Measurements from ENCODE around the gene CYP21A2.
"Not testable (repeated sequence)": the region's sequence is repeated elsewhere in the genome, so short reads cannot be mapped to it uniquely, and the experiment has no call there.

CYP21A2 gene

DNA sequence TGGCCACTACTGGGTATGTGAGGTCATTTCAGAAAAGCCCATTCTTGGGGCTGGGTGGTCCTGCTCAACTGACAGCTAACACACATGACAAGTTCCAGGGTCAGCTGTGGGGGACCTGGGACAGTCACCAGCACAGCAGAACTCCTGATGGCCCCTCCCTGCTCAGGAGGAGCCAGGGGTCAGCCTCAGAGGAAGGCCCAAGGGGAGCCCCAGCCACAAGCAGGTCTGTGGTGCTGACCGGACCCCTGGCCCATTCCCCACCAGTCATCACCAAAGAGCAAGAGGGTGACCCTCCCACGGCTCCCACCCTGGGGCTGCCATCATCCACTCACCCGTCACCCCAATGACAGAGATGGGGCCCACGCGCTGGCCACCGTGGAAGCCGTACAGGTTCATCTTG is 18.0 kb downstream of the CYP21A2 start:
- no peak for DNase-seq

- no peak for DNase-seq
Observed at GRCh38 chr6:32057966-32058365, 19.8 kb downstream of the CYP21A2 start.

GRCh38 chr6:32058511-32058963 is 20.3 kb downstream of the CYP21A2 start:
- no peak for DNase-seq

GRCh38 chr6:32060966-32061655 is 22.9 kb downstream of the CYP21A2 start:
- DNase-seq, result no peak

DNA sequence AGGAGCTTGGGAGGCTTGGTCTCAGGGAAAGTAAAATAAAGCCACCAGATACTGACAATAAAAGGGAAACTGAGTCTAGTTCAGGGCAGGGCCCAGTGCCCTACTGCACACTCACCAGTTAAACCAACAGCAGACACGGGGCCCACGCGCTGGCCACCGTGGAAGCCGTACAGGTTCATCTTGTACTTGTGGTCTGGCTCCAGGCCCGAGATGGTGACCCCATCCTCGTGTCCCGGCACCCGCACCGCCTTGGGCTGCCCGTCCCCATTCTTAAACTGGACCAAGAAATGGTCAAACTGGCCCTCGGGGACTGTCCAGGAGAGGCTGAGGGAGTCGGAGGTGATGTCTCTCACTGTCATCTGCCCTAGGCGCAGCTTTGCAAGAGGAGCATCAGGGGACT is 26.5 kb downstream of the CYP21A2 start:
- DNase-seq, result no peak

DNA sequence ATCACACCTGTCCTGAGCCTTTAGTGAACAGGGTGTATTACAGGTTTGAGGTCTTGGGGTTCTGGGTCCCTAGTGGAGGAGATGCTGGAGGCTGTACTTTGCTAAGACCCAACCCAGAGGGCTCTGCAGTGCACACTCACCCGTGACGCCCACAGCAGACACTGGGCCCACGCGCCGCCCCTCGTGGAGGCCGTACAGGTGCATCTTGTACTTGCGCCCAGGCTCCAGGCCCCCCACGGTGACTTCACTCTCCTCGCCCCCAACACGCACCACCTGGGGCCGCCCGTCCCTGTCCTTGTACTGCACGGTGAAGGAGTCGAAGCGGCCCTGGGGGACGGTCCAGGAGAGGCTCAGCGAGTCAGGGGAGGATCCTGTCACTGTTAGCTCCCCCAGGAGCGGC is 29.3 kb downstream of the CYP21A2 start:
- not testable (repeated sequence) for DNase-seq

- DNase-seq, result not testable (repeated sequence)
Observed at GRCh38 chr6:32068315-32068714, 30.1 kb downstream of the CYP21A2 start.

- DNase-seq, result no peak
Observed at GRCh38 chr6:32068867-32069266, 30.7 kb downstream of the CYP21A2 start.

- no peak for DNase-seq
Observed at GRCh38 chr6:32069460-32069859, 31.2 kb downstream of the CYP21A2 start.

DNA sequence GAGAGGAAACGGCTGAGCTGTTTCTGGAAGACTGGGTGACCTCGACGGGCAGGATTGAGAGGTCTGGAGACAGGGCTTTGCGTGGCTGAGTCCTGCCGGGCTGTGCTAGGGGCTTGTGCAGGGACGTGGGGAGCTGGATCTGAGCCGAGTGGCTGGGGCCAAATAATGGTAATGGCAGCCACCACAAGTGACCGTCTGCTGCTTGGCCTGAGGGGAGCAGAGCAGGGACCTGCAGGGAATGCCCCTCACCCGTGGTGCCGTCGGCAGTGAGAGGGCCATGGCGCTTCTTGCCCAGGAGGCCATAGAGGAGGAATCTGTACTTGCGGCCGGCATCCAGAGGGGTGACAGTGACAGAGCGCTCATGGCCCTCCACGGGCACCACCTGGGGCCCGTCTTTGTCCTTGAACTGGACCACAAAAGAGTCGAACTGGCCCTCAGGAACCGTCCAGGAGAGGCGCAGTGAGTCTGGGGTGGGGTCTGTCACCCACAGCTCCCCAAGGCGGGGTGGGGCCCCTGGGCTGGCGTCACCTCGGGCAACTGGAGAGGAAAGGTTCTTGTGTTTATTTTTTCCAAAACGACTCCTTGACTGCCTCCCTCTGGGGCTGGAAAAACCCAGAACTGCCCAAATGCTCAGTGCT is 31.8 kb downstream of the CYP21A2 start:
- DNase-seq, result no peak

- DNase-seq, result no peak
Observed at GRCh38 chr6:32070814-32071543, 32.8 kb downstream of the CYP21A2 start.

DNA sequence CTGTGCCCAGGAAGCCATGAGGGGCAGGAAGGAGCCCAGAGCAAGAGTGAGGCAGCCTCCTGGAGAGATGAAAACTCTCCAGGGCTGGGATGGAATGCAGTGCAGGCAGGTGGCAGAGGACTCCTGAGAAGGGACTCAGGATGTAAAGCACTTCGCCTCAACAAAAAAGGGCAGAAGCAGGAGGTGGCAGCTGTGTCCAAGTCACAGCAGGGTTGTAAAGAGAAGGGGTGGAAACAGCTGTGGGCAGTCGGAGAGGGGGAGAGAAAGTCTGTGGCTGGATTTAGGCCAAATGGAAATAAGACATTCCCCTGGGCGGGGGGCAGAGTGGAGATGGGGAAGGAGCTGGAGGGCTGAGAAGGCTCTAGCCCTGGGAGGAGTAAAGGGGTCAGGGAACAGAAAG is 34.9 kb downstream of the CYP21A2 start:
- no peak for DNase-seq

GRCh38 chr6:32073613-32074012 is 35.4 kb downstream of the CYP21A2 start:
- no peak for DNase-seq

GRCh38 chr6:32074996-32075532 is 36.8 kb downstream of the CYP21A2 start:
- DNase-seq, result no peak

DNA sequence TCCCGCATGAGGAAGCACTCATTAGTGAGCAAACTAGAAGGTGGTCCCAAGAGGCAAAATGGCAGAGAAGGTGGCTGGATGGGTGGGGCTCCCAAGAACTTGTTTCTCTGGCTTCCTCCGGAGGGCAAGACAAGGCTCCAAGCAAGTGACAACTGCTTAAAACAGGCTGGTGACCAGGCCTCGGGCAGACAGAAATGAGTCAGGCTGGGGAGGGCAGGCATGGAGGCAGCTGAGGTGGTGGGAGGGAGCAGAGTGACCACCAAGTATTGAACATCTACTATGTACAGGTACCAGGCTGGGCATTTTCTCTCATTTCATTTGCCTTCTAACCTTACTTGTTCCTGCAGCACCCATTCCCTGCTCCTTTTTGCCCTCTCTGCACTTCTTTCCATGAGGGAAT is 37.6 kb downstream of the CYP21A2 start:
- DNase-seq, result no peak

DNA sequence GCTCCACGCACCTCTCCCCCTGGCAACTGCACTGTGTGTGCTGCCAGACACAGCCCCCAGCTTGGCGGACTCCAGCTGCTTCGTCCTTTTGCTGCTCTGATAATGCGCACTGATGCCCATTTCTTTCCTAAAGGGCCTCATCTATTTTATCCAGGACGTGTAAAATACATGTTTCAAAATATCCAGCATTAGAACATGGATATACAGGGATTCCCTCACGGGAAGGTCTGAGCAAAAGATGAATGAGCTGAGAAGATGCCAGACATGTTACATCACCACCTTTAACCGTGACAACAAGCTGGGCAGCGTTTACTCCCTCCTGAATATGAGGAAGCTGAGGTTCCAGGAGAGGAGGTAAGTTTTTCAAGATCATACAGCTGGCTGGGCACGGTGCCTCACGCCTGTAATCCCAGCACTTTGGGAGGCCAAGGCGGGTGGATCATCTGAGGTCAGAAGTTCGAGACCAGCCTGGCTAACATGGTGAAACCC is 38.1 kb downstream of the CYP21A2 start:
- no peak for DNase-seq

DNA sequence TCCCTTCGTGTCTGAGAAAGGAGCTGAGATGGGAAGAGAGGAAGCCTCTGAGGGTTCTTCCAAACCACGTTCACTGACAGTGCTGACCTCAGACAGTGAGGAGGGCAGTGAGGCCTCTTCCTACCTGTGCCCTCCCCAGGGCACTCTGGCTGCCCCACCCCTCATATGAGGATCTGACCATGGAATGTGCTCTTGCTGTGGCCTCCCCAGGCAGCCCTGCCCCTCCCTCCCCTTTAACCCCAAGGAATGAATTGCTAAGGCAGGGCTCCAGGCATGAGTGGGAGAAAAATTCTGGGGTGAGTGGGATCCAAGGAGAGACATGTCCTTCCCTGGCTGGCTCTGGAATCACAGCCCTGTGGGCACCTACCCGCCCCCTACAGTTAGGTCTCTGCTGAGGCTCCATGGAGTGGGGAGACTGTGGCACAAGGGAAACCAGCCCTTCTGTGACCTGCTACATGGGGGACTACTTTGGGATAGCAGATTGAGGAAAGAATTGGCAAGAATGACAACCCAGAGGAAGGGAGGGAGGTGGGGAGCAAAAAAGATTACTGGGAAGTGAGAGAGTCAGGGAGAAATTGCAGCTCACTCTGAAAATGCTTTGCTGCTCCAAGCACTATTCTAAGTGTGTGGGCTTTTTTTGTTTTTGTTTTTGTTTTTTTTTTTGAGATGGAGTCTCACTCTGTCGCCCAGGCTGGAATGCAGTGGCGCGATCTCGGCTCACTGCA is 41.5 kb downstream of the CYP21A2 start:
- DNase-seq, result no peak

DNA sequence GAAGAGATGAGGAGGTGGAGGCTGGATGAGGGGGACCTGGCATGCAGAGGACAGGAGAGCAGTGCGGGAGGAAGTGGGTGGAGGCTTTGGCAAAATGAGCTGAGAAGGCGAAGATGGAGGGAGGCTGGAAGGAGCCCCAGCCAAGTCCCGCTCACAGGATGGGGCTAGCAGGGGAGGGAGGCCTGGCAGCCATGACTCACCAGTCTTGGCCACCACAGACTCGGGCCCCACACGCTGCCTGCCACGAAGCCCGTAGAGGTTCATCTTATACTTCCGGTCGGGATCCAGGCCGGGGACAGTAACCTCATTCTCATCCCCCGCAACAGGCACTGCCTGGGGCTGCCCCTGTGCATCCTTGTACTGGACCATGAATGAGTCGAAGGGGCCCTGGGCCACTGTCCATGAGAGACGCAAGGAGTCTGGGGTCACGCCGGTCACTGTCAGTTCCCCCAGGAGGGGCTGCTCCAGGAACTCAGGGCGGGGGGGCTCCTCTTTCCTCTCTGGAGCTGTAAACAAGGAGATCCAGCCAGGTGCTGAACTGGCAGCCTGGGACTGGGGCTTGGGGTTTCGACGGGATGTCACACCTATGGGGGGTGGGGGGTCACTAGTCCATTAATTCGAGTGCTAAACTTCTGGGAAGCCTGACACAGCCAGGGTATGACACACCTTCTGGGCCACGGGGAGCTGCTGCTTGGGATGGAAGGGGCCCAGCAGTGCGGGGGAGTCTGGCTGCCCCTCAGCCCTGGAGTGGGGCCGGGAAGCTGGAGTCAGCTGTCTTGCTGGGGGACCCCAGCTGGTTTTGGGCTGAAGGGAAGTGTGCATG is 43.2 kb downstream of the CYP21A2 start:
- DNase-seq, result no peak

DNA sequence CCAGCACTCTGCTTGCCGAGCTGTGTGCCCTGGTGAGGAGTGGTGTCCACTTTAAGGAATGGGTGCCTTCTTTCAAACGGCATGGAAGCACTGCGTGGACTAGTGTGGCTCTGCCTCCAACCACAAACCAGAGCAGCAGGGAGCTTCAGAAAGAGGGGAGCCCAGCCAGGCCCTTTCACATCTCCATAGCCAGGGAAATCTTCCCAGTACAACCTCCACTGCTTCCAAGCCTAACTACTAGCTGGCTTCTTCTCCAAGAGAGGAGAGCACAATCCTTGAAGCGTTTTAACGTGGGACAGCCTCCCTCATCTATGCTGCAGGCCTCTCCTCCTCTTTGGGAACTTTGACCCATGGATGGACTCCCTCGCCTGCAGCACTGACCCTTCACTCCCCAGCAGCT is 44.3 kb downstream of the CYP21A2 start:
- DNase-seq, result no peak

GRCh38 chr6:32082935-32083334 is 44.7 kb downstream of the CYP21A2 start:
- no peak for DNase-seq

DNA sequence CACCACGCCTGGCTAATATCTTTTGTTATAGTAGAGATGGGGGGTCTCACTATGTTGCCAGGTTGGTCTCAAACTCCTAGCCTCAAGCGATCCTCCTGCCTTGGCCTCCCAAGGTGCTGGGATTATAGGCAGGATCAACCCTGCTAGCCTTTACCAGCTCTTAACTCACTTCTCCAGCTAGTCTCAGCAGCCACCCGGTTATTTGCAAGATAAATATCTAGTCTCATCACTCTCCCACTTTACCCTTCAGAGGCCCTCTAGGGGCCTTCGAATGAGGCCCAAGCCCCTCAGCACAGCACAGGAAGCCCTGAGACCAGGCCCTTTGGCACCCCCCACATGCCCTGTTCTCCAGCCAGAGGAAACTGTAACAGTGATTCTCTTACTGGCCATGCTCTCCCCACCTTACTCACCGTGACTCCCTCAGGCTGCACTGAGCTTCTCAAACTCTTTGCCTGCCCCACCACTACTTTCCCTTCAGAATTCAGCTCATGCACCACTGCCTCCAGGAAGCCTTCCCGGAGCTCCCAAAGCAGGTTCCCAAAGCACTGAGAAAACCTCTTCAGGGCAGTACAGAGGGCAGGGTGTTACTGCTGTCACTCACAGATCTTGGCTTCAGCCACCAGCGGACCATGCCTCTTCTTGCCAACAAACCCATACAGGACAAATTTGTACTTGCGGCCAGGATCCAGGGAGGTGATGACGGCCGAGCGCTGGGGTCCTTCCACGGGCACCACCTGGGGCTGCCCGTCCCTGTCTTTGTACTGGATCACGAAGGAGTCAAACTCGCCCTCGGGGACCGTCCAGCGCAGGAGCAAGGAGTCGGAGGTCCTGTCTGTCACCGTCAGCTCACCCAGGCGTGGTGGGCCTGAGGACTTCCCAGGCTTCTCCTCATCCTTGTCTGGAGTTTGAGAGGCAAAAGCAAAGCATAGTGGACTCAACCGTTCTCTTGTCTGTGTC is 45.9 kb downstream of the CYP21A2 start:
- DNase-seq, result no peak

Measured in activated CD4-positive, alpha-beta T cell treated with anti-CD3 and anti-CD28 coated beads, Interleukin-2, Interleukin-6, amounts not matched to agents 100 ng/mL and 50 ng/mL, durations not matched to agents 16 hours and 8 hours (primary cell).